Inferior parietal cortex (tissue), 1 donor: ENCODE data around the gene PBRM1.
"Not testable (repeated sequence)": the region's sequence is repeated elsewhere in the genome, so short reads cannot be mapped to it uniquely, and the experiment has no call there.

Experiments used
- DNase-seq: peaks from one replicate; pipeline ENCODE4 v3.0.0-alpha.2; 2016; ENCODE audit errors: extremely low spot score

The PBRM1 gene

DNA sequence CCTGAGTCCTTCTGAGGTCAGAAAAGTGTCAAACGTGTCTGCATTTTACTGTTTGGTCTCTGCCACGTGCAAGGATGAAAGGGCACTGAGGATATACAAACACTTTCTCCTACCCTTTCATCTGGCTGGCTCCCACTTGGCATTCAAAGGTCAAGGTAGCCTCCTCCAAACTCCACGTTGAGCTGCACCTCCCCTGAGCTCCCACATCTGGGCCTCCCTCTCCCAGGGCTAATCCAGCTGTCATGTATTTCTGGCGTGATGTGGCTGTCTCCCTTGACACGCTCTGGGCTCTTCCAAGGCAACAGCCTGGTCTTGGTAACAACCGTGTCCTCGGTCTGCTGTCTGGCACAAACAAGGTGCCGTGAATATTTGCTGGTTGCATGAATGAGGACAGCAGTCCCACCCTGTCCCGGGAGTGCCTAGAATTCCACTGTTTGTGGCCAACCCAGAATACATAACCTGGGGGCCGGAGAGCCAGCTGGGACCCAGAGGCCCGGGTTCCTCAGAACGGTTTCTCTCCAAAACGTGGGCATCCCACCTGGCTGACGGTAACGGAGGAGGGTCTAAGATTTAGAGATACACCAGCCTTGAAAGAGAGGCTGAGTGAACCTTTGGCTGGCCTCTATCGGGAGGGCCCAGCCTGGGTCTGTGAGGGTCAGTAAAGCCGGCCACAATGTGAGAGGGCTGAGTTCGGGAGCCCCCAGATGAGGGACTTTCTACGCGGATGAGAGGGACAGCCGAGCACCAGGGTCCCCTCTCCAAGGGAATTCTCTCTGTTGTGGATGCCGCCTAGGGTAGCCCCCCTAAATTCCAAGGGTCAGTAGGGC lies 19.1 kb upstream of the PBRM1 start:
- DNase-seq: no peak

GRCh38 chr3:52703341-52703740 lies 17.6 kb upstream of the PBRM1 start:
- no peak for DNase-seq

DNA sequence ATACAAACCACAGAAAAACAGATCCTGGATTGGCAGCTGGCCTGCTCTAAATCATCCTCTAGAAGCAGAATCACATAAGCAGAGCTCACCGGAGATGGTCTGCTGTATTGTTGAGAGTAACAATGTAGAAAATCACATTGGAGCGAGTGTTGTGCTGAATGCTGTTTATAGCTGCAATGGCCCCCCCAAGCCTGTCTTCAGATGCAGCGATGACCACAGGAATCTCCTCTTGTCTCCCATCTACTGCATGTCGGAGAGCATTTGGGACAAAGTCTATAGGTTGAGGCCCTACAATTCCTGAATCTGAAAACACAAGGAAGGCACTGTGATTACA lies 11.9 kb upstream of the PBRM1 start:
- DNase-seq: no peak

DNA sequence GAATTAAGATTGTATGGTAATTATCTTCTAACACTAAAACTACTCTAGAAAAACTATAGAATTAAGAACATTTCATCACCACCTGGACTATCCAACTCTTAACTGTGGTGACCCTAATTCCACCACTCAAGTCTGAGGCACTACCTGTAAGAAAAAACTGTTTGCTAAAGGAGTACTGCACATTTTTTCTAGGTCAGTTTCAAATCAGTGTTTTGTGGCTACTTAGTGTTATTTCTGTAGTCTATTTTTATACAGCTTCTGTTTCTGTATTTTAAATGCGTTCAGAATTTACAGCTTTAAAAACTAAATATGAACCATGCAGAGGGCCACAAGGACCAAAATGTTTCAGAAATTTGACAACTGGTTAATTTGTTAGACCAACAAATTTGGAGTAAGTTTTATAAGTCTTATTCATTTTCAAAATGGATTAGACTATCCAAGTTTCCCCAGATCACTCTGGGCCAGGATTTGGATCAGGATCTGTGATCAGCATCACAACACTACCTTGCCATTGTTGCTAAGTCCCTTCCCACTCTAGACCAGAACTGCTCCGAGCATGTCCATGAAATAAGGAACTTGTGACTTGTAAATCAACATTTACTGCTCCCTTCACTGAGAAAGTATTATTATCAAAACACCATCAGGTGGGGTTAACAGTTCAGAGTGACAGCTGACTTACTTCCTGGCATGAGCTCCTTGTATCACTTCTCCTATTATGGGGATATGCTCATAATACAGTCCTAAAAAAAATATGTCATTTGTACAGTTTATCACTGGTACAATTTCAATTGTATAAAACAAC lies 11.3 kb upstream of the PBRM1 start:
- no peak for DNase-seq

GRCh38 chr3:52695798-52696671 lies 10.3 kb upstream of the PBRM1 start:
- no peak for DNase-seq

DNA sequence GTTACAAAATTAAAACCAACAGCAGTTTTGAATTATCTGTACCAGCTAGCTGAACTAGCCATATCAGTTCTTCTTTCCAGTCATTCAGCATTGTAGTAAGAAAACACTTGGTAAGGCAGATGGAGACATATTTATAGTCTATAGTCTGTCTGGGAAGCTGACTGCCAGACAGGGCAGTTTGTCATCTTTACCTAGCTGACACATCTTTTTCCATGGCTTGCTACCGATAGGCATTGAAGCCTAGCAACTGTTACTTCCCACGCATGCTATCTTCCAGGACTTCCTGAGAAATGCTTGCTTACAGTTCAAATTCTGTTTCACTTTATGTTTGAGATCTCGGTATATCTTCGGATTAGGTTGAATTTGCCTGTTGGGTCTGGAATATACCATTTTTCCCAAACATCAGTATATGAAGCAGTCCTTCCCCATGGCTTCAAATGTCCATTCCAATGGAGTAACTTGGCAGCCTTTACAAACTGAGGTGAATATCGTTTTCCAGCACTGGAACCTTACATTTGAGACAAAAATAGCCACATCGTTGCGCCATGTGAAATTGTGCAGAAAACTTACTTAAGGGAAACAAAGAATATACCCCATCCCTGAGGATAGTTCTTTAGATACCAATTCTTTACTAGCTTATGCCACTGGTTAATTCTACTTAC lies 8.9 kb upstream of the PBRM1 start:
- no peak for DNase-seq

DNA sequence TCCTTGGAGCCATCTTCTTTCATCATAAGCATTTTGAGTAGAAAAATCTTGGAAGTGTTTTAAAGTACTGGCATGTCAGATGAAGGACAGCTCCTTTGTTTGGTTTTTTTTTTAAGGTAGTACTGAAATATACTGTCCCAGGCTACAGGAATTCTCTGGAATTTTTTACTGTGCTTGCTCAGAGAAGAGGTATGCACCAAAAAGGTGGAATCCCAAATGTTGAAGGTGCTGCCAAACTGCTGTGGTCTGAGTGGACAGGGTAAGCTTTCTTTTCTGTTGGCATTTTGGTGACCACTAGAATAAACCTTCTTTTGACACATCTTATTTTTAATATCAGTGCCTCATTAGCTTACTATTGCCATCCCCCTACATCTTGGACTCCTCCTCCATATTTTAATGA lies 7.4 kb upstream of the PBRM1 start:
- no peak for DNase-seq

- no peak for DNase-seq
These were observed 4.8 kb upstream of the PBRM1 start for GRCh38 chr3:52690560-52690959.

GRCh38 chr3:52689151-52689550 lies 3.4 kb upstream of the PBRM1 start:
- DNase-seq: no peak

- no peak for DNase-seq
These were observed 2.6 kb upstream of the PBRM1 start for GRCh38 chr3:52688266-52688665.

DNA sequence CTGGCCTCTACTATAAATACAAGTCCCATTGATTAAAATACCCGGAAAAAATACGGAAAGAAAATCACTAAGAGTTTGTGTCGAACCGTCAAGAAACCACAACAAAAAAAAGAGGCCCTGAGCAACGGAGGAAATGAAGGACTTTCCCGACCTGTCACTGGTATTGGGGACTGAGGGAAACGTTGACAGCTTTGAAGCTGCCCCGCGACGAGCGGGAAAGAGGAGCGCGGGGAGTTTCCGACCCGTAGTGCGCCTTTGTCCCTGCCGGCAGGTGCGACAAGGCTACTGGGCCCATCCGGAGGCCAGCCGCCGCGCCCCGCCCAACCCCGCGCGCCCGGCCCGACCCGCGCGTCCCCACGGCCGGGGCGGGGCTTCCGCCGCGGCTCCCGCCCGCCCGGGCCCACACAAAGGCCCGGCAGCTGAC lies 416 bp downstream of the PBRM1 start:
- peak; percentile 63 for DNase-seq

- DNase-seq: no peak
These were observed 1.5 kb downstream of the PBRM1 start for GRCh38 chr3:52684184-52684583.

DNA sequence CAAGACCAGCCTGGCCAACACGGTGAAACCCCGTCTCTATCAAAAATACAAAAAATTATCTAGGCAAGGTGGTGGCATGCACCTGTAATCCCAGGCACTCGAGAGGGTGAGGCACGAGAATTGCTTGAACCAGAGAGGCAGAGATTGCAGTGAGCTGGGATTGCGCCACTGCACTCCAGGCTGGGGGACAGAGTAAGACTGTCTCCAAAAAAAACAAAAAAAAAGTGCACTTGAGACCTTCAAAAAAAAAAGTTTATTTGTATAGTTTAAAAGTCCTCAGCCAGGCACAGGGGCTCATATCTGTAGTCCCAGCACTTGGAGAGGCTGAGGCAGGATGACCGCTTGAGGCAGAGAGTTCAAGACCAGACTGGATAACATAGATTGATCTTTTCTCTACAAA lies 2.1 kb downstream of the PBRM1 start:
- no peak for DNase-seq

- no peak for DNase-seq
These were observed 3.7 kb downstream of the PBRM1 start for GRCh38 chr3:52682016-52682415.

DNA sequence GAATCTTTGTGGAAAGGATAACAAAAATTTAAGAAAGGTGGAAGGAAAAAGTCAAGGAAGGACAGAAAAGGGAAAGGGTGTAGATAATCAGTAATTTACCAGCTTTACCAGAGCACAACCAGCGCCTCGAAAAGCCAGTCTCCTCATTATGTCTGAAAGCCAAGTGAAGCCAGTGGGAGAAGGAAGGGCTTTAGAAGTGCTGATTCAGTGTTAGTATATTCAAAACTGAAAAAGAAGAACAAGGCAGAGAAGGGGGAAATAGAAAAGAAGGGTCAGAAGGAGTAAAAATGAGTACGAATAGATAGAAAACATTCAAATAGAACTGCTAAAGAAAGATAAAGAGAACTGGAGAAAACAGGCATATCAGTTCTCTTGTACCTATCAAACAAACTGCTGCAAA lies 4.1 kb downstream of the PBRM1 start:
- no peak for DNase-seq

DNA sequence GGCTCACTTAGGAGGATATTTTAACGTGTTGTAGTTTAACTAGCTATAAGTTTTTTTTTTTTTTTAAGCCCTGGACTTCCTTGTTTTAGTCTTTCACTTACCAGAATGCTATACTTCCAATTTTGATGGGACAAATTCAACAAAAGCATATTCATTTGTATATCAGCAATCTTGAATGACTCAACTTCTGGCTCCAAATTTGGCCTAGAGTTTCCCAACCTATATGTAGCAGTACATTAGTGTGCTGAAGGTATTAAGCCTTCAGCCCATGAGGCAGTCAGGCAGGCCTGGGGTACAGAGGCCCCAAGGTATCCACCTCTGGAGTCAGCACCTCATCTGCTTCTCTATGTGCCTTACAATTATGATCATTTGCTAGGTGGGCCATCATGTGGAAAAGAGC lies 5.9 kb downstream of the PBRM1 start:
- DNase-seq: no peak

- DNase-seq: no peak
These were observed 6.5 kb downstream of the PBRM1 start for GRCh38 chr3:52679199-52679538.

GRCh38 chr3:52678265-52679198 lies 7.2 kb downstream of the PBRM1 start:
- DNase-seq: no peak

DNA sequence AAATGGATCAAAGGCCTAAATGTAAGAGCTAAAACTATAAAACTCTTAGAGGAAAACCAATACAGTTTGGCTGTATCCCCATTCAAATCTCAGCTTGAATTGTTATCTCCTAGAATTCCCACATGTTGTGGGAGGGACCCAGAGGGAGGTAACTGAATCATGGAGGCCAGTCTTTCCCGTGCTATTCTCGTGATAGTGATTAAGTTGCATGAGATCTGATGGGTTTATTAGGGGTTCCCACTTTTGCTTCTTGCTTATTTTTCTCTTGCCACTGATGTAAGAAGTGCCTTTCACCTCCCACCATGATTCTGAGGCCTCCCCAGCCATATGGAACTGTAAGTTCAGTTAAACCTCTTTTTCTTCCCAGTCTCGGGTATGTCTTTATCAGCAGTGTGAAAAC lies 9.5 kb downstream of the PBRM1 start:
- not testable (repeated sequence) for DNase-seq

GRCh38 chr3:52671676-52672075 lies 14.0 kb downstream of the PBRM1 start:
- DNase-seq: no peak
